Cardiac fibroblast (primary cell): ENCODE data around the gene MARVELD3.

Source experiments
- DNase-seq, 2 donors: peaks; one replicate each; pipeline versions ENCODE4 v3.0.0 to v3.0.0-alpha.2; 2010; ENCODE audit warnings: low read depth in 2 of 2
- H3K4me3 ChIP-seq, 2 donors: replicated peaks in 1 of 2; 1 replicate in 1 of 2; 2 replicates in 1 of 2; pipeline ENCODE4 v1.5.1; 2011; ENCODE audit warnings: low read depth in 2 of 2, low read length in 2 of 2, mild to moderate bottlenecking in 2 of 2, moderate library complexity in 1 of 2
- CTCF ChIP-seq: IDR thresholded peaks from one replicate; pipeline ENCODE4 v1.5.1; 2011; ENCODE audit warnings: low read depth, mild to moderate bottlenecking, low read length, inconsistent platforms

MARVELD3 gene

GRCh38 chr16:71626858-71627213 lies 852 bp downstream of the MARVELD3 start:
- DNase-seq, result no peak
- H3K4me3 ChIP-seq, result peak overlapping the region in 1 of 2 donors; percentile 19
- TF ChIP-seq CTCF, result no peak

- no peak for TF ChIP-seq CTCF
- peak in 1 of 2 donors; percentile 12 for DNase-seq
Measured at GRCh38 chr16:71627731-71628181, 1.8 kb downstream of the MARVELD3 start.

GRCh38 chr16:71628810-71629209 lies 2.8 kb downstream of the MARVELD3 start:
- no peak overlapping the region for H3K4me3 ChIP-seq
- peak; percentile 61 to 80 for DNase-seq
- TF ChIP-seq CTCF, result no peak

More at GRCh38 chr16:71627731-71628181, 1.8 kb downstream of the MARVELD3 start:
- H3K4me3 ChIP-seq, result no peak overlapping the region

- no peak for DNase-seq
- no peak for TF ChIP-seq CTCF
- H3K4me3 ChIP-seq, result no peak overlapping the region
Measured at GRCh38 chr16:71629278-71630016, 3.5 kb downstream of the MARVELD3 start.

GRCh38 chr16:71630808-71631207 lies 4.8 kb downstream of the MARVELD3 start:
- no peak for DNase-seq
- TF ChIP-seq CTCF, result no peak
- no peak overlapping the region for H3K4me3 ChIP-seq

- TF ChIP-seq CTCF, result no peak
- DNase-seq, result peak in 1 of 2 donors; percentile 64
- H3K4me3 ChIP-seq, result no peak overlapping the region
Measured at GRCh38 chr16:71631776-71632175, 5.8 kb downstream of the MARVELD3 start.

GRCh38 chr16:71635632-71636031 lies 9.6 kb downstream of the MARVELD3 start:
- no peak overlapping the region for H3K4me3 ChIP-seq

More at GRCh38 chr16:71635632-71636031, 9.6 kb downstream of the MARVELD3 start:
- no peak for DNase-seq
- no peak for TF ChIP-seq CTCF
